ENCODE results near the gene VASN. TPM values are rescaled to one million over a fixed set of nuclear protein-coding genes. Genes with fewer than 3 reads are reported as not detected.

Gene VASN
- total and polyA plus RNA-seq, 10 of the 15 experiments (the other 5 are each of a cell fraction or from before 2014, with no cell fraction given) = 0.02 to 0.19 (median 0.14) TPM; not detected in 6

DNA sequence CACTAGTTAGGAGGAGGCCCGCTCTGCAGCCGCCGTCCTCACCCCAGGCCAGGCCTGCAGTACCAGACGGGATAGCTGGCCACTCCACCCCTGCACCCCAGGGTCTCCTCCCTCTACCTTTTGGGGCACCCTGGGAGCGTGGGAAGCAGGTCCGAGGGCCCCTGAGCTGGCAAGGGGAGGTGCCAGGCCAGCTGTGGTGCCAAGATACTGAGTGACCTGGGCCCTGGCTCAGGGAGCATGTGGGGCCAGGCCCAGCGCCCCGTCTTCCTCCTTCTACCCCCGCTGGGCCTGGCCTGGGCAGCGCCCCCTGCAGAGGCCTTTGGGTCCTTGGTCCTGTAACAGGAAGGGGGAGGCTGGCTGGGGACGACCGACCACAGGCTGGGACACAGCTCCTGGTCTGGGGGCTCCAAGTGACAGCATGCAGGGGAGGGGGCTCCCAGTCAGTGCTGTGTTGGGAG is 33.5 kb upstream of the VASN start:
- intact Hi-C loops (cut with micrococcal nuclease; ENCODE audit: unreplicated experiment) (loop anchor here (10.0 kb wide), 1 partner anchor 133 kb away; no protein-coding TSS in a partner anchor), in situ Hi-C loops (cut with MboI) (no loop called here)
- DNase-seq (ENCODE audit: low read depth, low spot score) (no peak), ATAC-seq (peak; percentile 27; the same call in 1 of the 3 replicates), FAIRE-seq (no peak)
- 93% methylated on average over 12 of the region's 12 CpGs for WGBS (ENCODE audit: insufficient coverage, insufficient replicate concordance, low lambda C conversion rate, missing lambda C conversion rate)
- Histone ChIP-seq H3K27me3 (replicated peaks in 1 of 2; ENCODE audit: control insufficient read depth in 2 of 2, insufficient read depth in 2 of 2, low read length in 1 of 2) (no peaks in the 10 kb centered on the region), H3K36me3 (ENCODE audit: control insufficient read depth in 2 of 2, insufficient read depth in 2 of 2, low read length in 1 of 2) (peaks cover 0 to 19% of the 10 kb centered on the region in 2 experiments; a peak in 3 of 4 replicates), H2AFZ (ENCODE audit: control insufficient read depth, low read depth, low read length) (no peak overlapping the region), H3K4me3 (no peak overlapping the region), H3K4me1 (ENCODE audit: control insufficient read depth, insufficient read depth, low read length) (no peaks in the 10 kb centered on the region), H3K9me3 (replicated peaks; ENCODE audit: control insufficient read depth, insufficient read depth, low read length) (no peaks in the 10 kb centered on the region), H3K9ac (ENCODE audit: control insufficient read depth, insufficient read depth, low read length) (no peak overlapping the region), H4K20me1 (ENCODE audit: control insufficient read depth, insufficient read depth) (no peaks in the 10 kb centered on the region), H3K4me2 (ENCODE audit: control insufficient read depth, insufficient read depth) (no peak overlapping the region), H3K79me2 (ENCODE audit: control insufficient read depth, insufficient read depth, low read length) (no peaks in the 10 kb centered on the region; the same call in 1 of the 2 replicates), H3K27ac (ENCODE audit: control insufficient read depth, insufficient read depth) (no peak overlapping the region)
- CTCF ChIA-PET = interaction anchor here (0.6 kb wide), 1 partner anchor 37 kb away, joined by 3 read pairs; no protein-coding TSS in a partner anchor
- TF ChIP-seq SPI1 (IDR thresholded peaks at IDR 0.05; ENCODE audit: borderline replicate concordance, insufficient read depth, low read depth, low read length) (no peak), DPF2 (IDR thresholded peaks at IDR 0.05) (no peak), EED (IDR thresholded peaks at IDR 0.05; ENCODE audit: low read depth) (no peak), RCOR1 (conservative IDR thresholded peaks at IDR 0.05; ENCODE audit: low read depth, low read length) (no peak), POLR2AphosphoS2 (IDR thresholded peaks at IDR 0.05; ENCODE audit: low read depth, low read length) (no peak), NRF1 (conservative IDR thresholded peaks at IDR 0.05; ENCODE audit: low read depth, low read length) (no peak), BMI1 (IDR thresholded peaks at IDR 0.05; ENCODE audit: borderline replicate concordance) (no peak), TCF3 (IDR thresholded peaks at IDR 0.05; ENCODE audit: borderline replicate concordance, insufficient read depth, low read depth, low read length) (no peak), ETV6 (conservative IDR thresholded peaks at IDR 0.05 in 1 of 2, IDR thresholded peaks at IDR 0.05 in 1 of 2; ENCODE audit: borderline replicate concordance in 1 of 2, low read depth in 1 of 2) (no peak), ZNF384 (IDR thresholded peaks at IDR 0.05; ENCODE audit: borderline replicate concordance, low read depth, low read length) (no peak)
- RAD21 ChIA-PET (ENCODE audit: unreplicated experiment) = no interaction called here
- SMC1A ChIA-PET (ENCODE audit: uncharacterized antibody, unreplicated experiment) = no interaction called here
- no TSS peak for BruUV-seq (replicated peaks)
- POLR2A ChIA-PET = no interaction called here

Data from GM12878 (cell line).